DND-41 (cell line): ENCODE results near the gene RSBN1L.
"Not testable (repeated sequence)": the region's sequence is repeated elsewhere in the genome, so short reads cannot be mapped to it uniquely, and the experiment has no call there.

Experiments
- ATAC-seq: fragments of 200-7000 bp; cut with Tn5 transposase; 3 replicates; pipeline ENCODE4 v1.9.1; 2021; ENCODE audit warnings: low read depth; ENCODE audit not compliant: insufficient read depth
- DNase-seq: peaks from one replicate; pipeline ENCODE4 v3.0.0-alpha.2; 2020
- H2AFZ ChIP-seq: 2 replicates; pipeline ENCODE4 v1.6.0; 2012; ENCODE audit warnings: low read depth, low read length
- H3K27ac ChIP-seq: 2 replicates; pipeline ENCODE4 v1.5.1; 2012; ENCODE audit warnings: low read length, inconsistent platforms
- H3K27me3 ChIP-seq: fragments of 200-600 bp; sonication (generic); 2 replicates; pipeline ENCODE4 v1.6.0; 2012; ENCODE audit warnings: low read length, mild to moderate bottlenecking, inconsistent platforms; ENCODE audit not compliant: insufficient read depth, poor library complexity
- H3K36me3 ChIP-seq: 2 replicates; pipeline ENCODE4 v1.5.1; 2012; ENCODE audit warnings: low read length, inconsistent platforms; ENCODE audit not compliant: insufficient read depth
- H3K4me1 ChIP-seq: 2 replicates; pipeline ENCODE4 v1.5.1; 2012; ENCODE audit warnings: mild to moderate bottlenecking, low read length; ENCODE audit not compliant: insufficient read depth
- H3K4me2 ChIP-seq: 2 replicates; pipeline ENCODE4 v1.6.0; 2012; ENCODE audit warnings: mild to moderate bottlenecking, moderate library complexity, low read length, inconsistent platforms; ENCODE audit not compliant: insufficient read depth
- H3K4me3 ChIP-seq, 2 experiments: fragments of 200-600 bp in 1 of 2; shearing (Covaris generic) in 1 of 2; 2 replicates each; pipeline ENCODE4 v1.5.1; 2012 to 2016; ENCODE audit warnings: inconsistent platforms in 2 of 2, low read length in 2 of 2, mild to moderate bottlenecking in 2 of 2, low read depth in 1 of 2, moderate library complexity in 1 of 2
- H3K79me2 ChIP-seq: 2 replicates; pipeline ENCODE4 v1.6.0; 2012; ENCODE audit warnings: low read length, inconsistent platforms; ENCODE audit not compliant: insufficient read depth
- H3K9ac ChIP-seq: 2 replicates; pipeline ENCODE4 v1.6.0; 2012; ENCODE audit warnings: low read depth, mild to moderate bottlenecking, inconsistent platforms, low read length, moderate library complexity
- H3K9me3 ChIP-seq: 2 replicates; pipeline ENCODE4 v1.5.1; 2012; ENCODE audit warnings: low read length, moderate library complexity, mild to moderate bottlenecking, inconsistent platforms; ENCODE audit not compliant: insufficient read depth, severe bottlenecking
- H4K20me1 ChIP-seq: 2 replicates; pipeline ENCODE4 v1.6.0; 2012; ENCODE audit warnings: low read length; ENCODE audit not compliant: insufficient read depth
- EZH2 ChIP-seq: IDR thresholded peaks from 3 replicates; pipeline ENCODE4 v1.6.1; 2012; ENCODE audit warnings: borderline replicate concordance, low read depth, mild to moderate bottlenecking, moderate library complexity, low read length, inconsistent platforms; ENCODE audit not compliant: severe bottlenecking
- TF ChIP-seq, protein P1 (sequence below): IDR thresholded peaks from 2 replicates; pipeline ENCODE4 v1.5.1; 2012; ENCODE audit warnings: borderline replicate concordance, low read length, moderate library complexity, mild to moderate bottlenecking; ENCODE audit not compliant: poor library complexity, severe bottlenecking; ENCODE audit errors: extremely low read depth

The RSBN1L gene

DNA sequence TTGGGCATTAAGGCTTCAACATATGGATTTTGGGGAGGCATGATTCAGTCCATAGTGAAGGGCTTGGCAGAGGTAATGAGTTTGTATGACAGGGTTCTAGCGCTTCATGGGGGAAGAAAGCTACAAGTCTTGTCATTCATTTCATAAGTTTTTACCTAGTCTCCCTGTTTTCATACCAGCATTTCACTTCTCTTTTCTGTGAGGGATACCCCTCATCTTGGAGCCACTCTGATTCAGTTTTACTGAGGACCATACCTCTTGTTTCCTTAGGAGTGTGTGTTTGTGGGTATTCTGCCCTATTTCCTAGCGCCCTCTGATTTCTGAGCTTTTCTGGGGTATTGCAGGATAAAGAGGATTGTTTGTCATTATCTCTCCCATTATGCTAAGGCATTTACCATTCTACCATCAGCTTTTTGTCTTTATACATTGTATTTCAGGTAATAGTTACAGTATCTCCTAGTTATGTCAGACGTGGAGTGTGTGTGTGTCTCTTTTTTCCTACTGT lies 6.8 kb downstream of the RSBN1L start:
- Histone ChIP-seq H3K4me2 (peak overlapping the region; percentile 20; the same call in 1 of the 2 replicates), H2AFZ (no peak overlapping the region), H3K9ac (no peak overlapping the region), H3K9me3 (no peaks in the 10 kb centered on the region), H3K79me2 (peaks cover 100% of the 10 kb centered on the region), H3K4me1 (peaks cover 34% of the 10 kb centered on the region), H3K4me3 (no peak overlapping the region), H3K27ac (no peak overlapping the region), H3K36me3 (peaks cover 38% of the 10 kb centered on the region), H4K20me1 (peaks cover 66% of the 10 kb centered on the region; the same call in 1 of the 2 replicates), H3K27me3 (no peaks in the 10 kb centered on the region)
- no peak for DNase-seq
- TF ChIP-seq, protein P1, sequence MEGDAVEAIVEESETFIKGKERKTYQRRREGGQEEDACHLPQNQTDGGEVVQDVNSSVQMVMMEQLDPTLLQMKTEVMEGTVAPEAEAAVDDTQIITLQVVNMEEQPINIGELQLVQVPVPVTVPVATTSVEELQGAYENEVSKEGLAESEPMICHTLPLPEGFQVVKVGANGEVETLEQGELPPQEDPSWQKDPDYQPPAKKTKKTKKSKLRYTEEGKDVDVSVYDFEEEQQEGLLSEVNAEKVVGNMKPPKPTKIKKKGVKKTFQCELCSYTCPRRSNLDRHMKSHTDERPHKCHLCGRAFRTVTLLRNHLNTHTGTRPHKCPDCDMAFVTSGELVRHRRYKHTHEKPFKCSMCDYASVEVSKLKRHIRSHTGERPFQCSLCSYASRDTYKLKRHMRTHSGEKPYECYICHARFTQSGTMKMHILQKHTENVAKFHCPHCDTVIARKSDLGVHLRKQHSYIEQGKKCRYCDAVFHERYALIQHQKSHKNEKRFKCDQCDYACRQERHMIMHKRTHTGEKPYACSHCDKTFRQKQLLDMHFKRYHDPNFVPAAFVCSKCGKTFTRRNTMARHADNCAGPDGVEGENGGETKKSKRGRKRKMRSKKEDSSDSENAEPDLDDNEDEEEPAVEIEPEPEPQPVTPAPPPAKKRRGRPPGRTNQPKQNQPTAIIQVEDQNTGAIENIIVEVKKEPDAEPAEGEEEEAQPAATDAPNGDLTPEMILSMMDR = peak; percentile 8
- no peak for TF ChIP-seq EZH2
- ATAC-seq = peak; percentile 61; the same call in 2 of the 3 replicates

DNA sequence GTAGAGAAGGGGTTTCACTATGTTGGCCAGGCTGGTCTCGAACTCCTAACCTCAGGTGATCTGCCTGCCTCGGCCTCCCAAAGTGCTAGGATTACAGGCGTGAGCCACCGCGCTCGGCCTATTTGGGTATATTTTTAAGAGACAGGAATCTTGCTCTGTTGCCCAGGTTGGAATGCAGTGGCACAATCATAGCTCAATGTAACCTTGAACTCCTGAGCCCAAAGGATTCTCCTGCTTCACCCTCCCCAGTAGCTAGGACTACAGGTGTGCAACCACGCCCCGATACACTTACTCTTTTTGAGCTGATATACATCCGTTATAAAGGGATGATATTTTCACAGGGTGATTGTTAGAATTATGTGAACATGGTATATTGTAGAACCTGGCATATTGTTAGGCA lies 7.4 kb downstream of the RSBN1L start:
- DNase-seq, H3K4me3 ChIP-seq, H3K27ac ChIP-seq, H2AFZ ChIP-seq, H3K9me3 ChIP-seq, H3K4me2 ChIP-seq, ATAC-seq, H3K9ac ChIP-seq, H3K27me3 ChIP-seq: not testable (repeated sequence)
- Histone ChIP-seq H3K4me1 (peaks cover 27% of the 10 kb centered on the region), H3K79me2 (peaks cover 100% of the 10 kb centered on the region), H4K20me1 (peaks cover 64% of the 10 kb centered on the region; the same call in 1 of the 2 replicates), H3K36me3 (peaks cover 39% of the 10 kb centered on the region)

DNA sequence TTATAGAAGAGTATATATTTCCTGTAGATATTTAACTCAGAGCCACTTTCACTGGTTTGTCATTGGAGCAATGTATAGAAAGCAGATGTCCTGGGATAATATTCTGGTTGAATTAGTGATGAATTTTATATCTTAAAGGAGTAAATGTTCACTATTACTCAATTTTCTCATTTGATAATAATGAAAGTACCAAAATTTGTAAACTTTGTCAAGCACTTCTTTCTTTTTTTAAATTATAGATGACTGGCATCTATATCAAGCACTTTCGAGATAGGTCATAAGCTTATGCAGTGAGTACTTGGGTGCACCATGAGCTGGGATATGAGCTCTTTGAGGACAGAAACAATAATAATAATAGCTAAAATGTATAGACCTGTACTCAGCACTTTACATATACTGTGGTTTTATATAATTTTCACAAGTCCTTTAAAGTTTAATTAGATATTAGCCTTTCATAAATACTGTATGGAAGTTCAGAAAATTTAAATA lies 11.3 kb downstream of the RSBN1L start:
- H2AFZ ChIP-seq = no peak overlapping the region
- H3K79me2 ChIP-seq = peaks cover 99% of the 10 kb centered on the region
- no peak overlapping the region for H3K4me2 ChIP-seq
- no peak overlapping the region for H3K4me3 ChIP-seq
- ATAC-seq (no peak), DNase-seq (no peak)
- H3K27me3 ChIP-seq = no peaks in the 10 kb centered on the region
- H3K36me3 ChIP-seq = peaks cover 60% of the 10 kb centered on the region
- peaks cover 51% of the 10 kb centered on the region for H4K20me1 ChIP-seq
- H3K9me3 ChIP-seq = no peaks in the 10 kb centered on the region
- no peak overlapping the region for H3K27ac ChIP-seq
- H3K9ac ChIP-seq = no peak overlapping the region
- H3K4me1 ChIP-seq = peaks cover 5% of the 10 kb centered on the region; the same call in 1 of the 2 replicates
- no peak for TF ChIP-seq EZH2
- TF ChIP-seq, protein P1 = no peak

DNA sequence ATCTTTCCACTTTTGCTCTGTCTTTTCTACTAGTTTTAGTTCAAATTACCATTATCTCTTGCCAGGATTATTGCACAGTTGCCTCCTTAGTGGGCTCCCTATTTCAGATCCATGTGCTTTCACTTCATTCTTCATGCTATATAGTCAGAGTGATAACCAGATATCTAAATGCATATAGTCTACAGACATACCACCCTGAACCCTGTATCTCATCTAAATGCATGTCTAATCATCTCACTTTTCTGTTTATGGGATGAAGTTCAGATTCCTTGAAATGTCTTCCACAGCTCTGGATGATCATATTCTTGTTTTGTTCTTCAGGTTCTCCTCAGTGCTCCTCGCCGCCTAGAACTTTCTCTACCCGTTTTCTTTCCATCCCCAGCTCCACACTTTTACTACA lies 13.8 kb downstream of the RSBN1L start:
- Histone ChIP-seq H3K4me3 (no peak overlapping the region), H3K27me3 (no peaks in the 10 kb centered on the region), H3K36me3 (peaks cover 50% of the 10 kb centered on the region), H3K9me3 (no peaks in the 10 kb centered on the region), H3K9ac (no peak overlapping the region), H3K27ac (no peak overlapping the region), H3K4me1 (no peaks in the 10 kb centered on the region), H3K4me2 (no peak overlapping the region), H4K20me1 (peaks cover 37% of the 10 kb centered on the region), H2AFZ (no peak overlapping the region), H3K79me2 (peaks cover 96% of the 10 kb centered on the region)
- TF ChIP-seq, protein P1 = no peak
- TF ChIP-seq EZH2 = no peak
- no peak for ATAC-seq
- no peak for DNase-seq
